ENCODE measurements around the gene TSNAXIP1. TPM values are rescaled to one million over a fixed set of nuclear protein-coding genes. Genes with fewer than 3 reads are reported as not detected.

TSNAXIP1 gene
- total and polyA plus RNA-seq, 3 donors from 2014 or later, result 31.3 to 93.7 (median 40.4) TPM

DNA sequence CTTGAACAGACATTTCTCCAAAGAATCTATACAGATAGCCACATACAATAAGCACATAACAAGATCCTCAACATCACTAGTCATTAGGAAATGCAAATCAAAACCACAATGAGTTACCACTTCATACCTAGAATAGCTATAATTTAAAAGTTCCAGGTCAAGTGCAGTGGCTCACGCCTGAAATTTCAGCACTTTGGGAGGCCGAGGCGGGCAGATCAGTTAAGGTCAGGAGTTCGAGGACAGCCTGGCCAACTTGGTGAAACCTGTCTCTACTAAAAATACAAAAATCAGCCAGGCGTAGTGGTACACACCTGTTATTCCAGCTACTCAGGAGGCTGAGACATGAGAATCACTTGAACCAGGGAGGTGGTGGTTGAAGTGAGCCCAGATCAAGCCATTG is 20.2 kb upstream of the TSNAXIP1 start:
- Histone ChIP-seq H3K27ac (no peak overlapping the region), H3K9me3 (no peaks in the 10 kb centered on the region), H3K27me3 (no peaks in the 10 kb centered on the region), H3K4me1 (no peaks in the 10 kb centered on the region), H3K36me3 (ENCODE audit: low read depth, missing control alignments) (no peaks in the 10 kb centered on the region), H3K4me3 (no peak overlapping the region)
- WGBS, 2 donors, result 84 to 93% methylated on average over 5 of the region's 5 CpGs
- DNase-seq, result no peak
- intact Hi-C loops (cut with DNase I; ENCODE audit: low total_unique reads), result no loop called here
- TF ChIP-seq POLR2A (IDR thresholded peaks at IDR 0.05), result no peak
- TF ChIP-seq, protein P1, sequence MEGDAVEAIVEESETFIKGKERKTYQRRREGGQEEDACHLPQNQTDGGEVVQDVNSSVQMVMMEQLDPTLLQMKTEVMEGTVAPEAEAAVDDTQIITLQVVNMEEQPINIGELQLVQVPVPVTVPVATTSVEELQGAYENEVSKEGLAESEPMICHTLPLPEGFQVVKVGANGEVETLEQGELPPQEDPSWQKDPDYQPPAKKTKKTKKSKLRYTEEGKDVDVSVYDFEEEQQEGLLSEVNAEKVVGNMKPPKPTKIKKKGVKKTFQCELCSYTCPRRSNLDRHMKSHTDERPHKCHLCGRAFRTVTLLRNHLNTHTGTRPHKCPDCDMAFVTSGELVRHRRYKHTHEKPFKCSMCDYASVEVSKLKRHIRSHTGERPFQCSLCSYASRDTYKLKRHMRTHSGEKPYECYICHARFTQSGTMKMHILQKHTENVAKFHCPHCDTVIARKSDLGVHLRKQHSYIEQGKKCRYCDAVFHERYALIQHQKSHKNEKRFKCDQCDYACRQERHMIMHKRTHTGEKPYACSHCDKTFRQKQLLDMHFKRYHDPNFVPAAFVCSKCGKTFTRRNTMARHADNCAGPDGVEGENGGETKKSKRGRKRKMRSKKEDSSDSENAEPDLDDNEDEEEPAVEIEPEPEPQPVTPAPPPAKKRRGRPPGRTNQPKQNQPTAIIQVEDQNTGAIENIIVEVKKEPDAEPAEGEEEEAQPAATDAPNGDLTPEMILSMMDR (IDR thresholded peaks at IDR 0.05), result no peak

DNA sequence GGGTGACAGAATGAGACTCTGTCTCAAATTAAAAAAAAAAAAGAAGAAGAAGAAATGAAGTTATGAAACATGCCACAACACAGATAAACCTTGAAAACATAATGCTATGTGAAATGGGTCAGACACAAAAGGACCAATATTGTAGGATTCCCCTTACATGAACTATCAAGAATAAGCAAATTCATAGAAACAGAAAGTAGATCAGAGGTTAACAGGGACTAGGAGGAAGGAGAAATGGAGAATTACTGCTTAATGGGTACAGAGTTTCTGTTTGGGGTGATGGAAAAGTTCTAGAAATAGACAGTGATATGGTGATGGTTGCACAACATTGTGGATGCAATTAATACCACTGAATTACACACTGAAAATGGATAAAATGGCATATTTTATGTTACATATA is 16.6 kb upstream of the TSNAXIP1 start:
- Histone ChIP-seq H3K4me1 (no peaks in the 10 kb centered on the region), H3K27me3 (no peaks in the 10 kb centered on the region), H3K9me3 (no peaks in the 10 kb centered on the region), H3K4me3 (no peak overlapping the region), H3K27ac (no peak overlapping the region), H3K36me3 (ENCODE audit: low read depth, missing control alignments) (no peaks in the 10 kb centered on the region)
- intact Hi-C loops (cut with DNase I; ENCODE audit: low total_unique reads), result no loop called here
- TF ChIP-seq, protein P1 (IDR thresholded peaks at IDR 0.05), result no peak
- TF ChIP-seq POLR2A (IDR thresholded peaks at IDR 0.05), result no peak
- no peak for DNase-seq

DNA sequence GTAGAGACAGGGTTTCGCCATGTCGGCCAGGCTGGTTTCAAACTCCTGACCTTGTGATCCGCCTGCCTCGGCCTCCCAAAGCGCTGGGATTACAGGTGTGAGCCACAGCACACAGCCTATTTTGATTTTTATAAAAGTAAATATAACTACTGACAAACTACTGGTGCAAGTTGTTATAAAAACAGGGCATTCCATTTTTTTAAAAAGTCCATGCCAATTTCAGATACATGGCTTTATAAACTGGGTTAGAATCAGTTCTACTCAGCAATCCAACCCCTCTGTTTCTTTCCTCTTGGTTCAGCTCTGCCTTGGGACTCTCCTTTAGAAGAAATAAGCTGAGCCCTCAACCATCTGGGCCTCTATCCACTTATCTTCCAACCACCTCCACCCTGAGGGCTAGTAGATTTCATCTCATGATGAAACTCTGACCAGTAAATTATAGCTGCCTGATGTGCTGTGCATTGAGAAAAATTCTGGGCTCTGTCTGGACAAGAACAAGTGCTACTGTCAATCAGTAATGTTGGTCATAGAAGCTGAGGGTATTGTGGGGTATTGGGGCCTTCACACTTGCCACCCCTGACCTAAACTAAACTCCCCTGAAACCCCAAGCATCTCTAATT is 10.5 kb upstream of the TSNAXIP1 start:
- no peaks in the 10 kb centered on the region for H3K9me3 ChIP-seq
- H3K36me3 ChIP-seq (ENCODE audit: low read depth, missing control alignments), result no peaks in the 10 kb centered on the region
- no peak overlapping the region for H3K4me3 ChIP-seq
- TF ChIP-seq, protein P1 (IDR thresholded peaks at IDR 0.05), result no peak
- TF ChIP-seq POLR2A (IDR thresholded peaks at IDR 0.05), result no peak
- peaks cover 4% of the 10 kb centered on the region for H3K4me1 ChIP-seq
- no peak overlapping the region for H3K27ac ChIP-seq
- WGBS, 2 donors, result 100% methylated on average over 5 of the region's 5 CpGs
- no peak for DNase-seq
- no peaks in the 10 kb centered on the region for H3K27me3 ChIP-seq
- intact Hi-C loops (cut with DNase I; ENCODE audit: low total_unique reads), result no loop called here

DNA sequence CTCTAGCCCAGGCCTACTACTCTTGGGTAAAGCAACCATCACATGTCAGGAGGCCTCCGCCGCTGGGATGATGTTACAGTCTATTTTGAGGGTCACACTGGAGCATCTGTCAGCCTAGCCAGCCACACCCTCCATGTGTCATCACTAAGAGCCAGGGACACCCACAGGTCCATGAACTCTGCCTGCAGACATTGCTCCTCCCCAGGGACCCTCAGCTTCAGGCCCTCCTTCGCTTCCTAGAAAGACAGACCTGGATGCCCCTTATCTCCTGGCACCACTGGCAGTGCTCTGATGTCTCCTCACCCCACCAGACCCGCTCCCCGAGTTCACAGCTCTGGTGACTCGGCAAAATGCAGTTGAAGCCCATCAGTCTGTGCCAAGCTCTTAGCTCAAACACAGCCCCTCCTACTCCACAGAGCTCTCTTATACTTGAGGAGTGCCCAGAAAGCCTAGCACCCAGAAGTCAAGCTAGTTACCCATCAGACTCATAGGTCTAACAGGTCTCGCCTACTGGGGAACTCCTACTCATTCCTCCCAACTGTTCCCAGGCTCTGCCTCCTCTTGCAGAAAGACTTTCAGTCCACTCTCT is 6.3 kb upstream of the TSNAXIP1 start:
- no peaks in the 10 kb centered on the region for H3K36me3 ChIP-seq (ENCODE audit: low read depth, missing control alignments)
- DNase-seq, result no peak
- WGBS, 2 donors, result 81 to 92% methylated on average over 7 of the region's 7 CpGs
- intact Hi-C loops (cut with DNase I; ENCODE audit: low total_unique reads), result no loop called here
- no peaks in the 10 kb centered on the region for H3K9me3 ChIP-seq
- H3K27me3 ChIP-seq, result no peaks in the 10 kb centered on the region
- no peak for TF ChIP-seq POLR2A (IDR thresholded peaks at IDR 0.05)
- TF ChIP-seq, protein P1 (IDR thresholded peaks at IDR 0.05), result no peak
- peaks cover 8% of the 10 kb centered on the region for H3K4me1 ChIP-seq
- no peak overlapping the region for H3K4me3 ChIP-seq
- no peak overlapping the region for H3K27ac ChIP-seq

DNA sequence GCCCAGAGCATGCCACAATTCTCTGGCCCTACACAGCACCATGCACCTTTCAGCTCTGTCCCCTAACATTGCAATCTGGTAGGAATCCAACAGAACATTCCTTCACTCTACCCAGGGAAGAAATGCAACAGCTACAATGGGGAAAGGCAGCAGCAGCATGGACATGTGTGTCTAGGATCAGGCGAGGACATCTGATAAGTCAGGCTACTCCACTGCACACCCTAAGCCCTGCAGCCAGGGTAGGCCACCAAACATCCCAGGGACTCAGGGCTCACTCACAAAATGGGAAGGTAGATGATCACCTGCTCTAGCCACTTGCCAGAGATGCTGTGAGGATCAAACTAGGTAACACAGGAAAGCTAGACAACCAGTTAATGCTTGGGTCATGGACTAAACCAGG is 5.4 kb upstream of the TSNAXIP1 start:
- TF ChIP-seq POLR2A (IDR thresholded peaks at IDR 0.05), result no peak
- TF ChIP-seq, protein P1 (IDR thresholded peaks at IDR 0.05), result no peak
- H3K27ac ChIP-seq, result no peak overlapping the region
- no peaks in the 10 kb centered on the region for H3K36me3 ChIP-seq (ENCODE audit: low read depth, missing control alignments)
- intact Hi-C loops (cut with DNase I; ENCODE audit: low total_unique reads), result no loop called here
- DNase-seq, result no peak
- H3K4me1 ChIP-seq, result peaks cover 12% of the 10 kb centered on the region
- H3K9me3 ChIP-seq, result no peaks in the 10 kb centered on the region
- 95 to 100% methylated on average over 1 of the region's 1 CpG for WGBS, 2 donors
- no peak overlapping the region for H3K4me3 ChIP-seq
- no peaks in the 10 kb centered on the region for H3K27me3 ChIP-seq
